Neuron (in vitro differentiated cells): Measurements from ENCODE around the gene CSNK2B.

Source experiments
- H2AFZ ChIP-seq: one replicate; pipeline ENCODE4 v1.6.1; 2013; ENCODE audit warnings: low read depth, mild to moderate bottlenecking, inconsistent platforms, low read length, moderate library complexity
- H3K27me3 ChIP-seq: one replicate; pipeline ENCODE4 v1.6.1; 2013; ENCODE audit warnings: low read length; ENCODE audit not compliant: insufficient read depth
- H3K36me3 ChIP-seq: one replicate; pipeline ENCODE4 v1.6.1; 2013; ENCODE audit warnings: low read length; ENCODE audit not compliant: insufficient read depth
- H3K4me1 ChIP-seq: one replicate; pipeline ENCODE4 v1.6.1; 2013; ENCODE audit warnings: low read length; ENCODE audit not compliant: insufficient read depth
- H3K4me3 ChIP-seq: 2 replicates; pipeline ENCODE4 v1.5.1; 2013; ENCODE audit warnings: mild to moderate bottlenecking, low read length, moderate library complexity
- H3K9me3 ChIP-seq: one replicate; pipeline ENCODE4 v1.6.1; 2013; ENCODE audit warnings: low read length

CSNK2B gene

DNA sequence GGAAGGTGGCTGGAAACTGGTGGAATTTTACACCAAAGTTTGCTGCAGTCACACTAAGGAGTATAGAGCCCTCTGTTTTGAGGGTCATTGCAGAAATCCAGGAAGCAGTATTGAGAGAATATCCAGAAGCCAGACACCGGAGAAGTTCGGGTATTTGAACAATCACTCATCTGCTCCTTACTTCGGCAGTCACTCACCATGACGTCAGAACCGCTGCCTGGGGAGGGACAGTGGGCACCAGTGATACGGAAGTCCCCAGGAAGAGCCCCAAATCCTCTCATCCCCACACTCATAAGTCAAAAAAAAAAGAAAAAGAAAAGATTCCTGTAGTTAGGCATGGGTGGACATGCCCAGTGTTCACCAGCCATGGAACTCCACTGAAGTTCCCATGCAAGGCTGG, 11.0 kb downstream of the CSNK2B start:
- H3K4me1 ChIP-seq = peaks cover 2% of the 10 kb centered on the region
- H3K9me3 ChIP-seq = no peaks in the 10 kb centered on the region
- H3K27me3 ChIP-seq = no peaks in the 10 kb centered on the region
- H2AFZ ChIP-seq = no peak overlapping the region
- peaks cover 9% of the 10 kb centered on the region for H3K36me3 ChIP-seq
- no peak overlapping the region for H3K4me3 ChIP-seq

DNA sequence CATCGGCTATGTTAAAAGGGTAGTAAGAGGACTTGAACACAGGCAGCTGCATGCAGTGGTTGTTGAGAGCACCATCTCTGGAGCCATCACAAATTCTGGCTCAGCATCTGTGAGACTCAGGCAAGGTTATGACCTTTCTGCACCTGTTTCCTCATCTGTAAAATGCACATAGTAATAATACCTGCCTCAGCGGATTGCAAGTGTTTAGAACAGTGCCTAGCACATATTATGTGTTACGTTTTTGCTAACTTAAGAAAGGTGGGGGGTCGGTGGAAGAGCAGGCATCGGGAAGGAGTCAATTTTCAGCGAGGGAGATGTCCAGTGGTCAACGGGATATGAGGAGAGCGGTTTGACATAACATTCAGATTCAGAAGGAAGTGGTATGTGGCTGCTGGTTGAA, 12.1 kb downstream of the CSNK2B start:
- H3K27me3 ChIP-seq = no peaks in the 10 kb centered on the region

DNA sequence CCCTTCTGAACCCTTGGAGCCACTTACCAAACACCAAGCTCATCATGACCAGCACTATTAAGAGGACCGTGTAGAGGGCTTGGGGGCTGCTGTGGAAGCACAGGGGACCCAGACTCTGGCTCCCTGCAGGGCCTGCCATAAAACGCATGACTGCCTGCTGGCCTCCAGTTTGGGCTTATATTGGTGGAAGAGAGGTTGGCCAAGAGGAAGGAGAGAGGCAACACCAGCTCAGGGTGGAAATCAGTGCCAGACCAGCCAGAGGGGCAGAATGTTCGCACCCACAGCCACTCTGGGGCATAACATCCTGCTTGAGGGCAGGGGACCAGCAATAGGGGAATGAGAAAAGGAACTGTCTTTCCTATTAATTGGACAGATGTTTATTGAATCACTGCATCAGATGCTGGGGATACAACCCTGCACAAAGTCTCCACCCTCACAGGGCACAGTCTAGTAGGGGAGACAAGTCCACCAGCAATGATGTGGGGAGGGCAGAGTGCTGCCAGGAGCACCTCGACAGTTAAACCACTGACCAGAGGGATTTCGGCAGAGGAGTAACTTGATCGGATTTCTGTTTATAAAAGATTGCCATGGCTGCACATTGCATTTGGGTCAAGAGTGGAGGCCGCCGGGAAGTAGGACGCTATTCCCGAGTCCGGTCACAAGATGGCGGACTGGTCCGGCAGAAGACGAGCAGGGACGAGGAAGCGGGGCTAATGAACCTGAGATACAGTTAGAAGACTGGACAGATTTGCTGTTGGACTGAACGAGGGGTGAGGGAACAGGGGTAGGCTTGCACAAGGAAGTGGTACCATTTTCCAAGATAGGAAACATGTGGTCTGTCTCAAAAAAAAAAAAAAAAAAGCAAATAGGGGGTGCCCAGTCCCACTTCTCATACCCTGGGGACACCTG, 14.6 kb downstream of the CSNK2B start, which contains the start of gene LY6G5C:
TSS of gene LY6G5C (minus strand) at position 842 of the 909 bp plus-strand sequence. CDS start at position 148, 694 bp downstream.
- Histone ChIP-seq H3K4me3 (no peak within 1 kb of the TSS), H3K36me3 (peaks cover 17% of the 10 kb centered on the region), H3K9me3 (peaks cover 3% of the 10 kb centered on the region)

More for the DNA sequence above, 12.1 kb downstream of the CSNK2B start:
- no peak overlapping the region for H3K4me3 ChIP-seq
- no peak overlapping the region for H2AFZ ChIP-seq
- H3K9me3 ChIP-seq = no peaks in the 10 kb centered on the region
- H3K36me3 ChIP-seq = peaks cover 2% of the 10 kb centered on the region
- peaks cover 2% of the 10 kb centered on the region for H3K4me1 ChIP-seq

DNA sequence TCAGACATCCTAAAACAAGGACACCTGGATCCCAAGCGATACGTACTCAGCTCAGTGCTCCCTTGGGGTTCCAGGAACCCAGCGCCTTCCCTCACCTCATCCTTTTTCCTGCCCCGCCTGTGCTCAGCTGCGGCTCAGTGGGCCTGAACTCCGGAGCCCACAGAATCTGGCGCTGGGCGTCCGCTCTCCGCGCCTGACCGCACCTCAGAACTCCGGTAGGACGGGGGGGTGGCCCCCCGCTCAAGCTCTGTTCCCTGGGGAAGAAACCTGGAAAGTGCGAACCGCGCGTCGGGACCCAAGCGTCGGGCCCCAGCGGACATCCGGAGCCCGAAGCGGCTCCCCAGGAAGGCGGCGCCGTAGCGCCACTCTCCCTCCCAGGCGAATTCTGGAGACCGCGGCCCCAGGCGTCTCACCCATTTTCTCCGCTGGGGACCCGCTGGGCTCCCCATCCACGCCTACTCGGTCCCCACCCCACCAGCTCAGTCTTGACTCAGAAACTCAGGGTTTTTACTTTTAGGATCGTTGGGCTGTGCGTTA, 15.3 kb downstream of the CSNK2B start:
- peaks cover 2% of the 10 kb centered on the region for H3K4me1 ChIP-seq
- no peak overlapping the region for H2AFZ ChIP-seq
- peaks cover 3% of the 10 kb centered on the region for H3K9me3 ChIP-seq
- H3K27me3 ChIP-seq = no peaks in the 10 kb centered on the region
- peaks cover 21% of the 10 kb centered on the region for H3K36me3 ChIP-seq
- H3K4me3 ChIP-seq = no peak overlapping the region

More for the DNA sequence above, 14.6 kb downstream of the CSNK2B start, which contains the start of gene LY6G5C:
- no peaks in the 10 kb centered on the region for H3K27me3 ChIP-seq
- no peak within 1 kb of the TSS for H2AFZ ChIP-seq
- peaks cover 2% of the 10 kb centered on the region for H3K4me1 ChIP-seq

DNA sequence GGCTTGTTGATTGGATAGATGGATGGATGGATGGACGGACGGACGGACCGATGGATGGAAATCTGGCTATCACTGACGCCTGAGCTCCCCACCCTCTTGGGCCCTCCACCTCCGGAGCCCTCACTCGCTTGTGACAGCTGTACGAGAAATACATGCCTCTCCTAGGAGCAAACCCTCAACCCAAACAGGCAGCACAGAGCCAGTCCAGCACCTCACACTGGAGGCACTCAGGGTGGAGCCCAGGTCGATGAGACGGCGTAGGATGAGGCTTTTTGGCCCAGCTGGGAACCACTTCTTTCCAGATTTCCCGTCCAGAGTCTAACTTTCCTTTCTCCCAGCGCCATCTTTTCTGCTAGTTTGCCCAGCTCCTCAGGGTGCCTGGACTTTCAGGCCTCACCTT, 17.7 kb downstream of the CSNK2B start:
- Histone ChIP-seq H3K4me3 (no peak overlapping the region), H3K27me3 (no peaks in the 10 kb centered on the region), H3K4me1 (peaks cover 2% of the 10 kb centered on the region), H2AFZ (no peak overlapping the region), H3K36me3 (peaks cover 44% of the 10 kb centered on the region), H3K9me3 (peaks cover 3% of the 10 kb centered on the region)

DNA sequence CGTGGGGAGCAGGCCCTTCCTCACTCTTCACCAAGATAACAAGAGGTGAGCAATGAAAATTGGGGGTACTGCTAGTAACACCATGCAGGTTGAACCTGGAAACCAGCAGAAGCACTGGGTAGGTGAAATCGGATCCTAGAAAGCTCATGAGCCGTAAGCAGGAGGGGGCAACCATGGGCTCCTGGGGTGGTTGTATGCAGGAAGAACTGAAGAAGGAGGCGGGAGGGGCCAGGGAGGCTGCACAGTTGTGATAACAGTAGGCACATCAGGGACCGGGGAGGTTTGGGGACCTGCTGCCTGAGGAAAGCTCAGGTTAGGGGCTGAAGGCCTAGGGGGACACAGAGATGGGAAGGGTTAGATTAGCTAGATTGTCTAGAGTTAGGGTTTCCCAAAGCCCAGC, 20.6 kb downstream of the CSNK2B start:
- Histone ChIP-seq H3K4me1 (no peaks in the 10 kb centered on the region), H2AFZ (no peak overlapping the region), H3K36me3 (peaks cover 71% of the 10 kb centered on the region), H3K4me3 (no peak overlapping the region), H3K27me3 (no peaks in the 10 kb centered on the region), H3K9me3 (peaks cover 3% of the 10 kb centered on the region)

DNA sequence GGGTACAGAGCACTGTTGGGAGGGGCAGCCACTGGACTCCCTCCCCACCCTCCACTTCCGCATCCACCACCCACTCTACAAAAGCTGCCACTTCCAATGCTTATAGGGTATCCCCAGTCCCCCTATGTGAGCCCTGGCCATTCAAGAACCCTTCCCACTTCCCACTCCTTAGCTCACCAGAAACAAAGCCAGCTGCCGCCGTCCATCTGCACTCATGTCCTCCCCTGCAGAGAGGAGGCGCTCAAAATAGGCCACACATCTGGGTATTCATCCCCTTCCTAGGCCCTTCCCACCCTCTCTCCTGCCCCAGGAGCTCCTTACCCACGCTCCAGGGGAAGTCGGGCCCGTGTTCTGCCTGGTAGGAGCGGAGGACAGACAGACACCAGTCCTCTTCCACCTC, 21.4 kb downstream of the CSNK2B start:
- no peak overlapping the region for H2AFZ ChIP-seq
- H3K4me3 ChIP-seq = no peak overlapping the region
- peaks cover 3% of the 10 kb centered on the region for H3K9me3 ChIP-seq
- H3K4me1 ChIP-seq = no peaks in the 10 kb centered on the region
- no peaks in the 10 kb centered on the region for H3K27me3 ChIP-seq
- peaks cover 79% of the 10 kb centered on the region for H3K36me3 ChIP-seq

DNA sequence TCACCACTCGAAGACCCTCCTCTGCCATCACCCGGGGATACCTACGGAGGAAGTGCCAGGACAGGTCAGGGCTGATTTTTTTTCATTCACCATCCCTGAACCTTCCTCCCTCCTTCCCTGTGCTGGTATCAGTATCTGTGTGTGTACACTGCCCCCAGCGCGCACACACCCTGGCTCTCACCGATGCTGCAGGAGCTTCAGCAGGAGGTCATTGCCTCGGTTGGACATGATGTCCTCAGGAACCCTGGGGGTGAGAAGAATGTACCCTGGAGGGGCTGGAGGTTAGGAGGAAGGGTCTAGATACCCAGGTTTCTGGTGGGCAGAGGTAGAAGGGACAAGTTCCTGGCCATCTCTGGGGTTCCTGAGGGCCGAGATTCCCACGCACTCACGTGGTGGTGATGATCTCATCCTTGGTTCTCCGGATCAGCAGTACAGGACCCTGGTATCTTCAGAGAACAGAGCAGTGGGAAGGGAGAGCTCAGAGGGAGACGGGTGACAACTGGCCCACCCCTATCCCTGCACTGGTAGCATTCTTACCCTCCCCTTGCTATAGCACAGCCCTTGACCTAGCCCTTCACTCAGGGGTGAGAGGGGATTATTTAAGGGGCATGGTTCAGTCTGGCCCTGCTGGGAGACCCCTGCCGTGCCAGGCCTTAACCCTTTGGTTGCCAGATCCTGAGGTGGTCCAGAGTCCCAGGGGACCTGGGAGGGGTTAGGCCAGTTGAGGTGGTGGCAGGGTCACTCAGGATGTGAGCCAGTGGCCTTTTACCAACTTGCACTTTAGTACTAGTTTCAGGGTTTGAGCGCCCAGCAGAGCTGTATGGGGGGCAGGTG, 22.2 kb downstream of the CSNK2B start:
- Histone ChIP-seq H3K4me1 (no peaks in the 10 kb centered on the region), H3K36me3 (peaks cover 85% of the 10 kb centered on the region), H2AFZ (no peak overlapping the region), H3K27me3 (no peaks in the 10 kb centered on the region), H3K4me3 (no peak overlapping the region), H3K9me3 (peaks cover 2% of the 10 kb centered on the region)

DNA sequence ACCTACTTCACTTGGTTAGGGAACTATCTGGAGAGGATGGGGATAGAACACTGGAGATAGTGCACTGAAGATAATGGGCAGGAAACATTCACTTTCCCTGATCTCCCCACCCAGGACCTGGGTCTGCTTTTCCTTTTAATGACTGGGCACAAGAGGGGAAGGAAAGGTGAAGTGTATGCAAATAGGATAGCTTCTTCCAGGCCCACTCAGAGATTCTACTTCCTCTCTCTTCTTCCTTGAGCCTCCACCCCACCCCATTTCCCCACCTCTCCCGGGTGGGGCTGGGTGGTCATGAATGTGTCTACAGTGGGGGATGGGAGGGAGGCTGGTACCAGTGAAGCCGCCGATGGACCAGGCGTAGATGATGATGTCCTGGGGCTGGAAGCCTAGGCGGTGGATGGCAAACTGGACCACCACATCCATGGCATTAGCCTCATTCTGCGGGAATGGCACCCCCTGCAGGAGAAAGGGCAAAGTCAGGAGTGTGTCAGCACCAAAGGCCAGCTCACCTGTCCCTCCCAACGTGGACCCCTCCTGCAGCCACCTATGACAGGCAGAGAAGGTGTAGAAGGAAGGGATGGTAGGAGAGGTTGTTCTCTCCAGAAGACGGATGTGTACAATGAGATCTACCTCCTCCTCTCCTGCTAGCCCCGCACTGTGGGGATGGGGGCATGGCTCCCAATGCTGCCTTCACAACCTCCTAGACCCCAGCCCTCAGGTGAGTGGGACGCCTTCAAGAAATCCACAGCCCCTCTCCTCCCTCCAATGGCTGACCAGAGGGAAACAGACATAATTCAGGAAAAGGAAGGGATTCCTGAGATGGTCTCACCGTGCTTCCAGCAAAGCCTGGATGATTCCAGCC, 23.6 kb downstream of the CSNK2B start:
- Histone ChIP-seq H3K9me3 (no peaks in the 10 kb centered on the region), H3K27me3 (no peaks in the 10 kb centered on the region), H3K4me1 (no peaks in the 10 kb centered on the region), H3K4me3 (no peak overlapping the region), H3K36me3 (peaks cover 84% of the 10 kb centered on the region), H2AFZ (no peak overlapping the region)

DNA sequence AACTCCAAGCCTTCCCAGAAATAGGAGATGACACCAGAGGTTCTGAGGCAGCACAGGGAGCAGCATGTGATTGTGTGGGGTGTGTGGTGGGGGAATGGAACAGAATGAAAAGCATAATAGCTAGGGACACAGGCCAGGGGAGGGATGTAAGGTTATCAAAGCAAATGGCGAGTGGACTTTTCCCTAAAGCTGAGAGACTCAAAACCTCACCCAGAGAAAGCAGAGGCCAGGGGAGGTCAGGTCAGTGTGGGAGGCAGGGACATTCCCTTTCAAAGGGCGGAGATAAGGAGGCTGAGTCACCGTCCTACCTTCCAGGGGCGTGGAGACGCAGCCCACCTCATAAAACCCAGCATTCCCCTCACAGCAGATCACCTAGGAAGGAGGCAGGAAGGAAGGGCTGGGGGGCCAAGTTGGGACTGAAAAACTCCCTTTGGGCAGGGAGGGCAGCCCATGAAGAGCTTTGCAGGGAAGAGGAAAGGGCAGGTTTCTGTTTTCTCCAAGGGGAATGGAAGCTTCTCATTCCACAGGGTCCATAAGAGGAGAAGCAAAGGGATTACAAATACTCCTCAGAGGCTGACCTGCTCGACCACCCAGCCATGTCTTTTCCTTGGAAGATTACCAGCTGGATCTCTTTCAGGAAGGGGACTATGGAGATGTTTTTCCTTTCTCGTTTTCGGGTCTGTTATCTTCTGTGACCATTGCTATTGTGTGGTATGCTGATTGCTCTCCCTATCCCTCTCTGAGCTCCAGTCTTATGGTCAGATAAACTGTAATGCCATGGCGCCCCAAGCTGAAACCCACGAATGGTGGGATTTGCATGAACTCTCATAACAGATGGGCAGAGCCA, 24.6 kb downstream of the CSNK2B start:
- no peak overlapping the region for H3K4me3 ChIP-seq
- H2AFZ ChIP-seq = no peak overlapping the region
- H3K27me3 ChIP-seq = no peaks in the 10 kb centered on the region
- H3K4me1 ChIP-seq = no peaks in the 10 kb centered on the region
- H3K9me3 ChIP-seq = no peaks in the 10 kb centered on the region
- peaks cover 88% of the 10 kb centered on the region for H3K36me3 ChIP-seq

DNA sequence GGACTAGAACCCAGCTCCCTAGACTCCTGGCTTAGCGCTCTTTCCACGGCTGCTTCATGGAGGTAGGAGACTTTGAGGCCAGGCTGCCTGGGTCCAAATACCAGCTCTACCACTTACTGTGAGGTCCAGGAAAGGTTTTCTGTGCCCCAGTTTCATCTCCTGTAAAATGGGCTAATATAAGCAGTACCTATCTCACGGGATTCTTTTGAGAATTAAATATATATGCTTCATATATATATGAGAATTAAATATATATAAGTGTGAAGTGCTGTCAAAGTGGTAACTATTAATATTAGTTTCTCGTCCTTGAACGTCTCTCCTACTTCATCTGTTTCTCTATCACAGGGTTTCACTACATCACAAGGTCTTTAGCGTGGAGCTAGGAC, 25.2 kb downstream of the CSNK2B start:
- Histone ChIP-seq H3K36me3 (peaks cover 86% of the 10 kb centered on the region), H3K4me3 (no peak overlapping the region), H3K9me3 (no peaks in the 10 kb centered on the region), H3K4me1 (no peaks in the 10 kb centered on the region), H2AFZ (no peak overlapping the region), H3K27me3 (no peaks in the 10 kb centered on the region)
